Measurements from ENCODE around the gene ACVR1B. TPM values are rescaled to one million over a fixed set of nuclear protein-coding genes. Genes with fewer than 3 reads are reported as not detected.
A peak's percentile ranks its signal among the peaks of the same experiment; 100 is the strongest.

The ACVR1B gene
- total RNA-seq, 1 donor from 2014 or later: 18.7 TPM

- peaks cover 0 to 8% of the 10 kb centered on the region in 2 donors for H3K36me3 ChIP-seq
- H3K4me3 ChIP-seq: no peak overlapping the region
- H3K27ac ChIP-seq: peak overlapping the region; percentile 96 to 99
- H3K9me3 ChIP-seq: no peaks in the 10 kb centered on the region
- DNase-seq (ENCODE audit: low spot score in 2 of 2): no peak
- no peak for TF ChIP-seq CTCF (IDR thresholded peaks at IDR 0.05)
- no peaks in the 10 kb centered on the region for H3K27me3 ChIP-seq
- peaks cover 10 to 58% of the 10 kb centered on the region in 2 donors for H3K4me1 ChIP-seq
- intact Hi-C loops (cut with DNase I): loop anchor here (10.0 kb wide), 1 partner anchor 1184 kb away; no protein-coding TSS in a partner anchor
These were observed 89.5 kb downstream of the ACVR1B start for GRCh38 chr12:52041035-52041434.

GRCh38 chr12:52041695-52042123 is 90.2 kb downstream of the ACVR1B start:
- intact Hi-C loops (cut with DNase I): loop anchor here (10.0 kb wide), 1 partner anchor 1183 kb away; no protein-coding TSS in a partner anchor
- no peak for TF ChIP-seq CTCF (IDR thresholded peaks at IDR 0.05)
- Histone ChIP-seq H3K36me3 (peaks cover 0 to 14% of the 10 kb centered on the region in 2 donors), H3K4me3 (no peak overlapping the region), H3K4me1 (peaks cover 6 to 55% of the 10 kb centered on the region in 2 donors), H3K27ac (peak overlapping the region; percentile 96 to 99), H3K27me3 (no peaks in the 10 kb centered on the region), H3K9me3 (no peaks in the 10 kb centered on the region)
- peak in 1 of 2 donors; percentile 82 for DNase-seq (ENCODE audit: low spot score in 2 of 2)

- DNase-seq (ENCODE audit: low spot score in 2 of 2): peak in 1 of 2 donors; percentile 72
- no peaks in the 10 kb centered on the region for H3K27me3 ChIP-seq
- no peak for TF ChIP-seq CTCF (IDR thresholded peaks at IDR 0.05)
- H3K36me3 ChIP-seq: peaks cover 0 to 21% of the 10 kb centered on the region in 2 donors
- intact Hi-C loops (cut with DNase I): loop anchor here (1.0 to 10.0 kb wide), 2 partner anchors 8 to 1182 kb away; partner anchors contain the start of gene NR4A1
- H3K4me3 ChIP-seq: peak overlapping the region in 1 of 2 donors; percentile 39
- peak overlapping the region; percentile 96 to 99 for H3K27ac ChIP-seq
- no peaks in the 10 kb centered on the region for H3K9me3 ChIP-seq
- H3K4me1 ChIP-seq: peaks cover 6 to 55% of the 10 kb centered on the region in 2 donors
These were observed 91.3 kb downstream of the ACVR1B start for GRCh38 chr12:52042706-52043385.

GRCh38 chr12:52043386-52044212 is 92.1 kb downstream of the ACVR1B start:
- intact Hi-C loops (cut with DNase I): loop anchor here (1.0 to 10.0 kb wide), 2 partner anchors 8 to 1181 kb away; partner anchors contain the start of gene NR4A1
- peaks cover 6 to 55% of the 10 kb centered on the region in 2 donors for H3K4me1 ChIP-seq
- DNase-seq (ENCODE audit: low spot score in 2 of 2): peak; percentile 87 to 97
- H3K36me3 ChIP-seq: peaks cover 0 to 24% of the 10 kb centered on the region in 2 donors
- H3K27ac ChIP-seq: peak overlapping the region; percentile 96 to 99
- no peak for TF ChIP-seq CTCF (IDR thresholded peaks at IDR 0.05)
- H3K4me3 ChIP-seq: peak overlapping the region; percentile 57 to 65
- H3K9me3 ChIP-seq: no peaks in the 10 kb centered on the region
- no peaks in the 10 kb centered on the region for H3K27me3 ChIP-seq

GRCh38 chr12:52044292-52044983 is 92.9 kb downstream of the ACVR1B start:
- DNase-seq (ENCODE audit: low spot score in 2 of 2): peak; percentile 60 to 95
- no peak for TF ChIP-seq CTCF (IDR thresholded peaks at IDR 0.05)
- H3K36me3 ChIP-seq: peaks cover 0 to 24% of the 10 kb centered on the region in 2 donors
- H3K4me1 ChIP-seq: peaks cover 6 to 50% of the 10 kb centered on the region in 2 donors
- intact Hi-C loops (cut with DNase I): loop anchor here (10.0 kb wide), 1 partner anchor 1180 kb away; no protein-coding TSS in a partner anchor
- H3K4me3 ChIP-seq: peak overlapping the region; percentile 57 to 65
- H3K27me3 ChIP-seq: no peaks in the 10 kb centered on the region
- peak overlapping the region; percentile 96 to 99 for H3K27ac ChIP-seq
- H3K9me3 ChIP-seq: no peaks in the 10 kb centered on the region

All from ascending aorta (tissue), 2 donors.